ENCODE measurements around the gene ACOT11. TPM values are rescaled to one million over a fixed set of nuclear protein-coding genes. Genes with fewer than 3 reads are reported as not detected.

Gene ACOT11
- total RNA-seq, 1 donor from 2014 or later: 5.0 TPM

- no peak overlapping the region for H3K27ac ChIP-seq
- H3K4me3 ChIP-seq: no peak overlapping the region
- TF ChIP-seq CTCF (IDR thresholded peaks at IDR 0.05): no peak
- H3K36me3 ChIP-seq: no peaks in the 10 kb centered on the region
- no peak for ATAC-seq
- intact Hi-C loops (cut with DNase I): no loop called here
- no peaks in the 10 kb centered on the region for H3K4me1 ChIP-seq
- no peaks in the 10 kb centered on the region for H3K9me3 ChIP-seq
- no peak for DNase-seq
- H3K27me3 ChIP-seq: no peaks in the 10 kb centered on the region
Observed at GRCh38 chr1:54603241-54603640, 55.2 kb downstream of the ACOT11 start.

GRCh38 chr1:54604051-54604450 lies 56.0 kb downstream of the ACOT11 start:
- Histone ChIP-seq H3K27ac (no peak overlapping the region), H3K9me3 (no peaks in the 10 kb centered on the region), H3K27me3 (no peaks in the 10 kb centered on the region), H3K4me3 (no peak overlapping the region), H3K36me3 (no peaks in the 10 kb centered on the region), H3K4me1 (no peaks in the 10 kb centered on the region)
- intact Hi-C loops (cut with DNase I): no loop called here
- TF ChIP-seq CTCF (IDR thresholded peaks at IDR 0.05): no peak
- ATAC-seq: no peak
- no peak for DNase-seq

GRCh38 chr1:54604572-54605370 lies 56.7 kb downstream of the ACOT11 start:
- Histone ChIP-seq H3K36me3 (no peaks in the 10 kb centered on the region), H3K4me1 (no peaks in the 10 kb centered on the region), H3K4me3 (no peak overlapping the region), H3K27me3 (no peaks in the 10 kb centered on the region), H3K9me3 (no peaks in the 10 kb centered on the region), H3K27ac (no peak overlapping the region)
- intact Hi-C loops (cut with DNase I): no loop called here
- ATAC-seq: no peak
- DNase-seq: no peak
- TF ChIP-seq CTCF (IDR thresholded peaks at IDR 0.05): no peak

DNA sequence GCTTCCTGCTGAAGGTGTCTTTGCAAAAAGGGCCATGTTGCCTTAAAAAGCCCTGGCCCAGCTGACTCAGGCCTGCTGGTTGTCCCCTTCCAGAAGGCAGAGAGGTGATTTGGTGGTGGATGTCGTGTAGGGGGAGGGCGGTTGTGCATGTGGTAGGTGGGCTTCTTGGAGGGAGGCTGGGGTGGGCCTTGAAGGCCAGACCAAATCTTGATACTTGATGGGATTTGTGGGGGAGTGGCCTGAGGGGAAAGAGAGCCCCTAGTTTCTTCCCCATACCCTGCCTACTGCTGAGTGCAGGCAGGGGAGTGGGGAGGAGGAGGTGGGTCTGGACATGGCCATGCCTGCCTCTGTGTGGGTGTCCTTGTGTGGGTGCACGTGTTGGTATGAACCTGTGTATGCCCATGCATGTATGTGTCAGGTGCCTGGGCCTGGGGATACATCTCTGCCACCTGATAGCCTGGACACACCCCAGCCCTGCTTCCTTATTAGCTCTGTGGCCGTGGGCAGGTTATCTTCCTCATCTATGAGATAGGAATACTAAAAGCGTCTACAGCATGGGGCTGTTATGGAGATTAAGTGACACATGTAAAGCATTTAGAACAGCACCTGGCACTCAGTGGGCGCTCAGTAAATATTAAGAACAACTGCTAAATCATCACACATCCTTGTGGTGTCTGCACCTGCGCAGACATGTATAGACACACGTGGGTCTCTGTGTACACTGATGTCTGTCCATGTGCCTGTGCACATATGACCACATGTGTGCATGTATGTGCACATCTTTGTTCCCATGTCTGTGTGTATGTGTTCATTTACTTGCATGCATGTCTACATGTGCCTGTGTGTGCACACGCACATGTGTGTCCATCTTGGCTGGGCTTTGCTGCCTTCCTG lies 58.3 kb downstream of the ACOT11 start:
- Histone ChIP-seq H3K4me1 (no peaks in the 10 kb centered on the region), H3K36me3 (no peaks in the 10 kb centered on the region), H3K27me3 (no peaks in the 10 kb centered on the region), H3K27ac (no peak overlapping the region), H3K9me3 (no peaks in the 10 kb centered on the region), H3K4me3 (no peak overlapping the region)
- no peak for TF ChIP-seq CTCF (IDR thresholded peaks at IDR 0.05)
- intact Hi-C loops (cut with DNase I): no loop called here
- no peak for DNase-seq
- no peak for ATAC-seq

GRCh38 chr1:54606990-54607325 lies 58.9 kb downstream of the ACOT11 start:
- no peak overlapping the region for H3K27ac ChIP-seq
- H3K27me3 ChIP-seq: no peaks in the 10 kb centered on the region
- no peaks in the 10 kb centered on the region for H3K4me1 ChIP-seq
- TF ChIP-seq CTCF (IDR thresholded peaks at IDR 0.05): no peak
- DNase-seq (no peak), ATAC-seq (no peak)
- H3K9me3 ChIP-seq: no peaks in the 10 kb centered on the region
- intact Hi-C loops (cut with DNase I): no loop called here
- no peak overlapping the region for H3K4me3 ChIP-seq
- no peaks in the 10 kb centered on the region for H3K36me3 ChIP-seq
